Measurements from ENCODE around the gene DERL3.

Gene DERL3

DNA sequence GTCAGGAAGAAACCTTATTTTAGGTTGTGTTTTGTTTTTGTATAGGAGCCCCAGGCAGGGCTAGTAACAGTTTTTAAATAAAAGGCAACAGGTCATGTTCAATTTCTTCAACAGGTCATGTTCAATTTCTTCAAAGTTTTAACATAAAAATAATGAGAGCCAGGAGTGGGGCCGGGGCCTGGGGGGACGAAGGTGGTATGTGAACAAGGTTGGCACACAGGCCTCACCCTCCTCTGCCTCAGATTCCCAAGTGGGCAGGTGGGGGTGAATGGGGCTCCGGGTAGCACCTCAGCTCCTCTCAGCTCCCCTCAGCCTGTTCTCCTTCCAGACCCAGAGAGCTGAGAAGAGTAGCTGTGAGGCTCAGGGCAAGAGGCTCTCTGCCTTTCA is 4.4 kb downstream of the DERL3 start:
- no peak overlapping the region for H3K4me3 ChIP-seq (ENCODE audit: low read depth, low read length)
- no peak for TF ChIP-seq CTCF (IDR thresholded peaks at IDR 0.05; ENCODE audit: insufficient read depth, low read length, missing control alignments)
- DNase-seq (ENCODE audit: low read depth, low spot score): no peak
- POLR2A ChIA-PET: no interaction called here
- CTCF ChIA-PET: interaction anchor here (1.8 to 5.0 kb wide), 2 partner anchors 12 to 15 kb away, joined by 5 to 38 read pairs; no protein-coding TSS in a partner anchor

- DNase-seq (ENCODE audit: low read depth, low spot score): no peak
- TF ChIP-seq CTCF (IDR thresholded peaks at IDR 0.05; ENCODE audit: insufficient read depth, low read length, missing control alignments): no peak
- ChIA-PET POLR2A (no interaction called here), CTCF (interaction anchor here (5.0 kb wide), 1 partner anchor 15 kb away, joined by 38 read pairs; no protein-coding TSS in a partner anchor)
- H3K4me3 ChIP-seq (ENCODE audit: low read depth, low read length): no peak overlapping the region
Measured at GRCh38 chr22:23833911-23834317, 4.9 kb downstream of the DERL3 start.

- TF ChIP-seq CTCF (IDR thresholded peaks at IDR 0.05; ENCODE audit: insufficient read depth, low read length, missing control alignments): no peak
- DNase-seq (ENCODE audit: low read depth, low spot score): no peak
- ChIA-PET POLR2A (no interaction called here), CTCF (interaction anchor here (1.1 to 5.0 kb wide), 2 partner anchors 16 to 61 kb away, joined by 4 to 38 read pairs; partner anchors contain the start of gene MIF)
- no peak overlapping the region for H3K4me3 ChIP-seq (ENCODE audit: low read depth, low read length)
Measured at GRCh38 chr22:23833017-23833751, 5.6 kb downstream of the DERL3 start.

DNA sequence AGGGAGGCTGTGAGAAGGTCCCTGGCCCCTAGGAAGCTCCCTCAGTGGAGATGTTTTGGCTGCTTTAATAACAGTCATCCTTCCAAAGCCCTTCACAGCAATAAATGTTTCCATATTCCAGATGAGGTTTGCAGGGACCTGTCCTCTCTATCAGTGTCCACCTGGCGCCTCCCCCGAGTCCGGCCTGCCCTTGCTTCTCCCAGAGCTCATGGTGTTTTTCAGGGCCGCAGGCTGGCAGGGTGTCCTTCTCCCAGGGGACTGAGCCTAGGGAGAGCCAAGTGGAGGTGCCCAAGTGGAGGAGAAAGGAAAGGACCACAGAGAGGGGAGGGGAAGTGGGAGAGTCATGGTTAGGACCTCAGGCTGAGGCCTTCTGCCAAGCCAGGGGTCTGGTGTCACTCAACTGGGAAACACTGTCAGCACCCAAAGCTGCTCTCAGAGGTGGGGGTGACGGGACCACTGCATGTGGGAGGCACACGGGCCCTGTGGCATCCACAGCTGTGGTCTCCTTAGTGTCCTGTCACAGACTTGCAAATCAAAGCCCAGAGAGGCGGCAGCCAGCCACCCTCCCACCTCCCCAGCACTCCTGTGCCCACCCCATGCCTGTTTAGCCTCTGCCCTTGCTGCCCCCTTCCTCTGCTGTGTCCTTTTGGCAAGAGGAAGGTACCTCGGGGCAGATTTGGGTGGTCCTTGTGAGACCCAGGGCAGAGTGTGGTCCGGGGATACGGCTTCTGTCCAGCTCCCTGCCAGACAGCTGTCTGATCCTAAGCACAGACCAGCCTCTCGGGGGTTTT is 6.4 kb downstream of the DERL3 start:
- ChIA-PET POLR2A (no interaction called here), CTCF (interaction anchor here (0.9 to 5.0 kb wide), 6 partner anchors 13 to 87 kb away, joined by 3 to 38 read pairs (median 4); partner anchors contain the start of genes CHCHD10 and MIF)
- no peak overlapping the region for H3K4me3 ChIP-seq (ENCODE audit: low read depth, low read length)
- no peak for DNase-seq (ENCODE audit: low read depth, low spot score)
- TF ChIP-seq CTCF (IDR thresholded peaks at IDR 0.05; ENCODE audit: insufficient read depth, low read length, missing control alignments): no peak

GRCh38 chr22:23831781-23832180 is 7.0 kb downstream of the DERL3 start:
- H3K4me3 ChIP-seq (ENCODE audit: low read depth, low read length): no peak overlapping the region
- ChIA-PET CTCF (interaction anchor here (0.9 to 5.0 kb wide), 5 partner anchors 14 to 88 kb away, joined by 3 to 38 read pairs (median 5); partner anchors contain the start of gene CHCHD10), POLR2A (no interaction called here)
- TF ChIP-seq CTCF (IDR thresholded peaks at IDR 0.05; ENCODE audit: insufficient read depth, low read length, missing control alignments): no peak
- DNase-seq (ENCODE audit: low read depth, low spot score): no peak

- TF ChIP-seq CTCF (IDR thresholded peaks at IDR 0.05; ENCODE audit: insufficient read depth, low read length, missing control alignments): no peak
- ChIA-PET POLR2A (interaction anchor here (0.7 kb wide), 1 partner anchor 767 kb away, joined by 3 read pairs; no protein-coding TSS in a partner anchor), CTCF (interaction anchor here (1.3 to 5.0 kb wide), 4 partner anchors 15 to 64 kb away, joined by 4 to 38 read pairs (median 6); partner anchors contain the start of gene CHCHD10)
- DNase-seq (ENCODE audit: low read depth, low spot score): no peak
- no peak overlapping the region for H3K4me3 ChIP-seq (ENCODE audit: low read depth, low read length)
Measured at GRCh38 chr22:23831261-23831660, 7.5 kb downstream of the DERL3 start.

All from AG04449 (cell line).